OCI-LY7 (cell line): ENCODE data around the gene DOCK3. TPM values are rescaled to one million over a fixed set of nuclear protein-coding genes. Genes with fewer than 3 reads are reported as not detected.

Source experiments
- BruUV-seq: library from RNA; stranded (reverse); fragments of 400-500 nt; replicated peaks from 2 replicates; lab custom pipeline; 2021; lab: Mats Ljungman, UMichigan
- CTCF ChIA-PET: fragments of 300-600 bp; sonication (Branson Sonifier 250); formaldehyde crosslinking; loops from one replicate; lab custom pipeline; 2022; ENCODE audit warnings: antibody characterized with exemption; ENCODE audit not compliant: unreplicated experiment; lab: Charles Lee
- POLR2A ChIA-PET: fragments of 300-600 bp; sonication (Branson Sonifier 250); formaldehyde crosslinking; loops from one replicate; lab custom pipeline; 2022; ENCODE audit warnings: antibody characterized with exemption; lab: Charles Lee
- DNase-seq: peaks from one replicate; pipeline ENCODE4 v3.0.0-alpha.2; 2015; ENCODE audit warnings: low spot score
- H2AFZ ChIP-seq: fragments of 200-600 bp; sonication (generic), shearing (Covaris generic); 2 replicates; pipeline ENCODE4 v1.6.1; 2014; ENCODE audit warnings: mild to moderate bottlenecking, antibody characterized with exemption, low read length, moderate library complexity
- H3K27ac ChIP-seq: fragments of 200-600 bp; sonication (generic); 2 replicates; pipeline ENCODE4 v1.5.1; 2014; ENCODE audit warnings: mixed run types, low read depth, mild to moderate bottlenecking, moderate library complexity, low read length, inconsistent platforms; ENCODE audit not compliant: poor library complexity, severe bottlenecking
- H3K36me3 ChIP-seq: fragments of 200-600 bp; sonication (generic); 2 replicates; pipeline ENCODE4 v1.6.1; 2014; ENCODE audit warnings: mild to moderate bottlenecking, antibody characterized with exemption, low read length, moderate library complexity, mixed read lengths; ENCODE audit not compliant: insufficient read depth
- H3K4me1 ChIP-seq: fragments of 200-600 bp; sonication (generic); 2 replicates; pipeline ENCODE4 v1.5.1; 2014; ENCODE audit warnings: mild to moderate bottlenecking, low read length; ENCODE audit not compliant: insufficient read depth, poor library complexity, severe bottlenecking
- H3K4me2 ChIP-seq: fragments of 200-600 bp; sonication (generic); 2 replicates; pipeline ENCODE4 v1.6.1; 2014; ENCODE audit warnings: mild to moderate bottlenecking, low read length
- H3K4me3 ChIP-seq: fragments of 200-600 bp; sonication (generic); 2 replicates; pipeline ENCODE4 v1.5.1; 2014; ENCODE audit warnings: mild to moderate bottlenecking, low read depth, low read length; ENCODE audit not compliant: poor library complexity, severe bottlenecking
- H3K79me2 ChIP-seq: fragments of 200-600 bp; sonication (generic); 2 replicates; pipeline ENCODE4 v1.6.1; 2016; ENCODE audit warnings: low read depth, mild to moderate bottlenecking, low read length, moderate library complexity, mixed read lengths; ENCODE audit not compliant: insufficient read depth
- H3K9me2 ChIP-seq: fragments of 200-600 bp; sonication (generic); 2 replicates; pipeline ENCODE4 v1.6.1; 2016; ENCODE audit warnings: mild to moderate bottlenecking, low read length, mixed read lengths; ENCODE audit not compliant: insufficient read depth
- H3K9me3 ChIP-seq: fragments of 200-600 bp; sonication (generic); 2 replicates; pipeline ENCODE4 v1.6.1; 2014; ENCODE audit warnings: mild to moderate bottlenecking, mixed run types, low read length, mixed read lengths
- H4K20me1 ChIP-seq: fragments of 200-600 bp; sonication (generic); 2 replicates; pipeline ENCODE4 v1.6.1; 2014; ENCODE audit warnings: mild to moderate bottlenecking, antibody characterized with exemption, low read length, moderate library complexity, mixed read lengths; ENCODE audit not compliant: insufficient read depth
- EZH2phosphoT487 ChIP-seq: fragments of 200-600 bp; sonication (generic); IDR thresholded peaks from 2 replicates; pipeline ENCODE4 v1.6.1; 2018; ENCODE audit warnings: low read depth, borderline replicate concordance, mild to moderate bottlenecking, mixed run types, antibody characterized with exemption, low read length, moderate library complexity, mixed read lengths
- intact Hi-C: fragments of 100-400 bp; cut with micrococcal nuclease; formaldehyde crosslinking; loops from one replicate; pipeline ENCODE4 v1.10.0; 2022; ENCODE audit not compliant: unreplicated experiment
- total RNA-seq, 2 experiments: library from RNA; depleted of rRNA in 1 of 2; stranded (reverse); fragments of >200 nt in 1 of 2; shearing (Covaris generic) in 1 of 2; gene quantifications; 2 replicates each; pipeline ENCODE4 v1.2.3, GENCODE V29; 2014 to 2022
- TF ChIP-seq, protein P1 (sequence below): fragments of 200-600 bp; sonication (generic); conservative IDR thresholded peaks from 2 replicates; pipeline ENCODE4 v1.5.1; 2014; ENCODE audit warnings: mild to moderate bottlenecking, antibody characterized with exemption, low read length, moderate library complexity, mixed read lengths

Gene DOCK3
- total RNA-seq, 2 experiments from 2014 or later = not detected

DNA sequence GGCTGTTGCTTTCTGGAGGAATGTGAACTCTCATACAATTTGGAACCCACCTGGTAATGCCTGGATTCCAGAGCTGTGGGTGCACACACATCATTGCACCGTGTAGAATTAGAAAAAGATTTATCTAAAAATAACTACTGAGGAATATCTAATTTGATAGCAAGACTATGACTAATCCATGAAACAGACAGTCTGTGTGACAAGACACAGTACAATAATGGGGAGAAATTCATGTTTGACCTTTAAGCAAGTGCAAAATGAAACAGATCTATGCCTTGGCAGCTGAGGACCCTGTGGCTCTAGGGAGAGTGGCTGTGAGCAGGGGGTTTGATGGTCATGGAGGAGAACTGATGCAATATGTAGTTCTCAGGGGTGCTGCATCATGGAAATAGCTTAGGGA, 7.9 kb upstream of the DOCK3 start:
- no peak for TF ChIP-seq EZH2phosphoT487
- TF ChIP-seq, protein P1, sequence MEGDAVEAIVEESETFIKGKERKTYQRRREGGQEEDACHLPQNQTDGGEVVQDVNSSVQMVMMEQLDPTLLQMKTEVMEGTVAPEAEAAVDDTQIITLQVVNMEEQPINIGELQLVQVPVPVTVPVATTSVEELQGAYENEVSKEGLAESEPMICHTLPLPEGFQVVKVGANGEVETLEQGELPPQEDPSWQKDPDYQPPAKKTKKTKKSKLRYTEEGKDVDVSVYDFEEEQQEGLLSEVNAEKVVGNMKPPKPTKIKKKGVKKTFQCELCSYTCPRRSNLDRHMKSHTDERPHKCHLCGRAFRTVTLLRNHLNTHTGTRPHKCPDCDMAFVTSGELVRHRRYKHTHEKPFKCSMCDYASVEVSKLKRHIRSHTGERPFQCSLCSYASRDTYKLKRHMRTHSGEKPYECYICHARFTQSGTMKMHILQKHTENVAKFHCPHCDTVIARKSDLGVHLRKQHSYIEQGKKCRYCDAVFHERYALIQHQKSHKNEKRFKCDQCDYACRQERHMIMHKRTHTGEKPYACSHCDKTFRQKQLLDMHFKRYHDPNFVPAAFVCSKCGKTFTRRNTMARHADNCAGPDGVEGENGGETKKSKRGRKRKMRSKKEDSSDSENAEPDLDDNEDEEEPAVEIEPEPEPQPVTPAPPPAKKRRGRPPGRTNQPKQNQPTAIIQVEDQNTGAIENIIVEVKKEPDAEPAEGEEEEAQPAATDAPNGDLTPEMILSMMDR = no peak
- intact Hi-C loops = no loop called here
- Histone ChIP-seq H3K4me2 (no peak overlapping the region), H3K79me2 (no peaks in the 10 kb centered on the region), H3K4me1 (no peaks in the 10 kb centered on the region), H3K9me3 (no peaks in the 10 kb centered on the region), H3K9me2 (no peaks in the 10 kb centered on the region), H3K36me3 (no peaks in the 10 kb centered on the region), H4K20me1 (no peaks in the 10 kb centered on the region), H3K27ac (no peak overlapping the region), H2AFZ (no peak overlapping the region), H3K4me3 (no peak overlapping the region)
- no TSS peak for BruUV-seq
- DNase-seq = no peak
- ChIA-PET POLR2A (interaction anchor here (0.6 kb wide), 1 partner anchor 1203 kb away, joined by 3 read pairs; no protein-coding TSS in a partner anchor), CTCF (no interaction called here)

DNA sequence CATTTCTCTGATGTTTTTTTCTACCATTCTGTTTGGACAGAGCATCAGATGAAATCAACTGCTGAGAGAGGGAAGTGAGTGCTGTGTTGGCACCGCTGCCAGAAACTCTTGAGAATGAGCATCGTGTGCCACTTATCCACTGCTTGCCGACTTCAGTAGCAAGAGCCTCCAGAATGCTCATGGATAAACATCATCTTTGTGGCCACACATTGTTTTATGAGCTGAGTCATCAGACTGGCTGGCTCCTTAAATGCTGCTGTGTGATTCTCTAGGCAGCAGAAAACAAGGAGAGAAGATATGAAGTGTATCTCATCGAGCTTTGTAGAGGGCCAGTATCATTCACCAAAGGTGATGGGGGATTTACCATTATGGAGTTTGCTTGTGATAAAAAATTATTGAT, 3.4 kb upstream of the DOCK3 start:
- intact Hi-C loops = no loop called here
- no peak overlapping the region for H3K27ac ChIP-seq
- no peaks in the 10 kb centered on the region for H3K4me1 ChIP-seq
- ChIA-PET CTCF (no interaction called here), POLR2A (no interaction called here)
- BruUV-seq = no TSS peak
- no peak for DNase-seq
- TF ChIP-seq, protein P1 = no peak
- no peak for TF ChIP-seq EZH2phosphoT487
- no peaks in the 10 kb centered on the region for H4K20me1 ChIP-seq
- H3K79me2 ChIP-seq = no peaks in the 10 kb centered on the region
- no peak overlapping the region for H2AFZ ChIP-seq
- H3K9me3 ChIP-seq = no peaks in the 10 kb centered on the region
- H3K9me2 ChIP-seq = no peaks in the 10 kb centered on the region
- H3K4me2 ChIP-seq = no peak overlapping the region
- H3K36me3 ChIP-seq = no peaks in the 10 kb centered on the region
- no peak overlapping the region for H3K4me3 ChIP-seq

DNA sequence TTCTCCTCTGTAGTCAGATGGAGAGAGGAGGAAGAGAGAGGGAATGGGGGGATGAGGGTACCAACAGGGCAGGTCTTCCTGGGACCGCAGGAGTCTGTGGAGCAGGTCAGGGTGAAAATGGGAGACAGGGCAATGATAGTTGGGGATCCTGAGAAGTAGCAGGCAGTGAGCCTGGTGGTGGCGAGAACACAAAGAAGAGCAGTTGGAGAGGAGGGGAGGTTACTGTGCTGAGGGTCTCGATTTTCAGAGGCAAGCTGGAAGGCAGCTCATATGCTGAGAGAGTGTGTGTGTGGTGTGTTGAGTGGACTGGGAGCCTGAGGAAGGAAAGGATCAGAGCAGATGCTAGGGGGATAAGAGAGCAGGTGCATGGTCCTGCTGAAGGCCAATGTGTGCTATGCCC, 2.1 kb upstream of the DOCK3 start:
- no peaks in the 10 kb centered on the region for H3K4me1 ChIP-seq
- no peak for TF ChIP-seq EZH2phosphoT487
- TF ChIP-seq, protein P1 = no peak
- ChIA-PET POLR2A (no interaction called here), CTCF (no interaction called here)
- H3K36me3 ChIP-seq = no peaks in the 10 kb centered on the region
- no peak overlapping the region for H3K4me3 ChIP-seq
- H3K79me2 ChIP-seq = no peaks in the 10 kb centered on the region
- no peak overlapping the region for H3K27ac ChIP-seq
- no peak overlapping the region for H3K4me2 ChIP-seq
- BruUV-seq = no TSS peak
- H4K20me1 ChIP-seq = no peaks in the 10 kb centered on the region
- H2AFZ ChIP-seq = no peak overlapping the region
- intact Hi-C loops = no loop called here
- no peaks in the 10 kb centered on the region for H3K9me3 ChIP-seq
- H3K9me2 ChIP-seq = no peaks in the 10 kb centered on the region
- DNase-seq = no peak
